Endothelial cell of umbilical vein (primary cell): ENCODE results near the gene CELF2. TPM values are rescaled to one million over a fixed set of nuclear protein-coding genes. Genes with fewer than 3 reads are reported as not detected.

Experiments used
- BruUV-seq: library from RNA; stranded (reverse); fragments of 400-500 nt; replicated peaks from 2 replicates; lab custom pipeline; 2021; lab: Mats Ljungman, UMichigan
- CTCF ChIA-PET: fragments of 300-600, 350-600 bp; sonication (Branson Sonifier 250); formaldehyde crosslinking; loops from one replicate; lab custom pipeline; 2021; ENCODE audit warnings: antibody characterized with exemption, inconsistent platforms; lab: Charles Lee
- POLR2A ChIA-PET: fragments of 300-600, 350-600 bp; sonication (Branson Sonifier 250); formaldehyde crosslinking; loops from one replicate; lab custom pipeline; 2021; ENCODE audit warnings: antibody characterized with exemption, inconsistent platforms; lab: Charles Lee
- DNase-seq: peaks from one replicate; pipeline ENCODE4 v3.0.0-alpha.2; 2011; ENCODE audit warnings: low read depth, low spot score
- FAIRE-seq: peaks from 2 replicates; lab custom pipeline; 2011; peaks lifted over from hg19 to GRCh38; lab: Jason Lieb, UNC
- H2AFZ ChIP-seq: 2 replicates; pipeline ENCODE4 v1.6.0; 2012; ENCODE audit warnings: low read depth, low read length, control low read depth, inconsistent platforms
- H3K27ac ChIP-seq: 2 replicates; pipeline ENCODE4 v1.5.1; 2011; ENCODE audit warnings: low read depth, mild to moderate bottlenecking, control low read depth, low read length, moderate library complexity; ENCODE audit not compliant: insufficient read depth
- H3K27me3 ChIP-seq, 2 experiments: 2 replicates each; pipeline versions ENCODE4 v1.6.0 to v1.6.1; 2011; ENCODE audit warnings: low read length in 2 of 2, mixed read lengths in 1 of 2; ENCODE audit not compliant: control insufficient read depth in 2 of 2, insufficient read depth in 2 of 2
- H3K36me3 ChIP-seq, 2 experiments: 2 replicates in 1 of 2; 3 replicates in 1 of 2; pipeline ENCODE4 v1.5.1; 2011; ENCODE audit warnings: low read length in 2 of 2, mild to moderate bottlenecking in 1 of 2, moderate library complexity in 1 of 2; ENCODE audit not compliant: control insufficient read depth in 2 of 2, insufficient read depth in 2 of 2; ENCODE audit errors: extremely low read depth in 1 of 2
- H3K4me1 ChIP-seq: 3 replicates; pipeline ENCODE4 v1.5.1; 2011; ENCODE audit warnings: mild to moderate bottlenecking, low read length; ENCODE audit not compliant: control insufficient read depth, insufficient read depth; ENCODE audit errors: extremely low read depth
- H3K4me2 ChIP-seq: 2 replicates; pipeline ENCODE4 v1.6.1; 2011; ENCODE audit warnings: low read length, control low read depth, mixed read lengths; ENCODE audit not compliant: insufficient read depth
- H3K4me3 ChIP-seq, 3 experiments: fragments of 200-600 bp in 1 of 3; sonication (generic), shearing (Covaris generic) in 1 of 3; replicated peaks in 1 of 3; 2 replicates each; pipeline ENCODE4 v1.5.1; 2011 to 2016; ENCODE audit warnings: control low read depth in 3 of 3, low read length in 3 of 3, mild to moderate bottlenecking in 2 of 3, inconsistent platforms in 1 of 3, low read depth in 1 of 3, moderate library complexity in 1 of 3; ENCODE audit not compliant: insufficient read depth in 1 of 3
- H3K79me2 ChIP-seq: 2 replicates; pipeline ENCODE4 v1.6.0; 2012; ENCODE audit warnings: low read length, inconsistent platforms; ENCODE audit not compliant: control insufficient read depth, insufficient read depth
- H3K9ac ChIP-seq: replicated peaks from 2 replicates; pipeline ENCODE3; 2011; ENCODE audit warnings: low read length, control low read depth; ENCODE audit not compliant: insufficient read depth; ENCODE audit errors: extremely low read depth
- H3K9me1 ChIP-seq: replicated peaks from 3 replicates; pipeline ENCODE4 v1.6.0; 2011; ENCODE audit warnings: mild to moderate bottlenecking, low read length; ENCODE audit not compliant: control insufficient read depth, insufficient read depth; ENCODE audit errors: extremely low read depth
- H3K9me3 ChIP-seq: replicated peaks from 2 replicates; pipeline ENCODE4 v1.5.1; 2012; ENCODE audit warnings: low read length, inconsistent platforms; ENCODE audit not compliant: control insufficient read depth, insufficient read depth
- H4K20me1 ChIP-seq: replicated peaks from 2 replicates; pipeline ENCODE3; 2011; ENCODE audit warnings: mild to moderate bottlenecking, low read length; ENCODE audit not compliant: control insufficient read depth, insufficient read depth; ENCODE audit errors: extremely low read depth
- CTCF ChIP-seq, 2 donors: IDR thresholded peaks; 1 replicate in 1 of 2; 2 replicates in 1 of 2; pipeline ENCODE4 v1.5.1; 2011; ENCODE audit warnings: low read length in 2 of 2, mild to moderate bottlenecking in 2 of 2, moderate library complexity in 2 of 2, control low read depth in 1 of 2, inconsistent platforms in 1 of 2, low read depth in 1 of 2; ENCODE audit not compliant: insufficient read depth in 1 of 2; ENCODE audit errors: extremely low read depth in 1 of 2
- EZH2 ChIP-seq: IDR thresholded peaks from 2 replicates; pipeline ENCODE4 v1.6.1; 2012; ENCODE audit warnings: borderline replicate concordance, low read depth, mild to moderate bottlenecking, moderate library complexity, low read length, inconsistent platforms; ENCODE audit not compliant: severe bottlenecking
- FOS ChIP-seq: IDR thresholded peaks from 2 replicates; pipeline ENCODE4 v1.6.1; 2011; ENCODE audit warnings: mild to moderate bottlenecking, low read length, moderate library complexity, borderline replicate concordance; ENCODE audit not compliant: insufficient read depth
- GATA2 ChIP-seq: IDR thresholded peaks from 2 replicates; pipeline ENCODE4 v1.7.0; 2011; ENCODE audit warnings: low read depth, mild to moderate bottlenecking, moderate library complexity, mixed read lengths, low read length; ENCODE audit not compliant: insufficient read length, insufficient read depth
- JUN ChIP-seq: IDR thresholded peaks from 2 replicates; pipeline ENCODE4 v1.6.1; 2011; ENCODE audit warnings: borderline replicate concordance, low read depth; ENCODE audit not compliant: insufficient read length, insufficient read depth
- MAX ChIP-seq: IDR thresholded peaks from 2 replicates; pipeline ENCODE4 v1.6.1; 2011; ENCODE audit not compliant: insufficient read depth, insufficient read length
- MYC ChIP-seq: IDR thresholded peaks from one replicate; pipeline ENCODE4 v1.6.1; 2011; ENCODE audit warnings: mild to moderate bottlenecking, low read depth, low read length
- POLR2A ChIP-seq: IDR thresholded peaks from 2 replicates; pipeline ENCODE4 v1.6.1; 2012; ENCODE audit warnings: low read depth, mild to moderate bottlenecking, control low read depth, low read length
- POLR2AphosphoS5 ChIP-seq: IDR thresholded peaks from 2 replicates; pipeline ENCODE4 v1.6.1; 2012; ENCODE audit warnings: low read depth, mild to moderate bottlenecking, control low read depth, low read length, moderate library complexity; ENCODE audit not compliant: insufficient read depth
- dilution Hi-C: fragments of 300-500 bp; cut with MboI; formaldehyde crosslinking; loops from one replicate; pipeline ENCODE4 v1.15.0; 2019; ENCODE audit warnings: low sequenced_read_pairs; ENCODE audit not compliant: extremely low pct_ligation_motif_present
- intact Hi-C: fragments of 100-400 bp; cut with micrococcal nuclease; formaldehyde crosslinking; loops from one replicate; pipeline ENCODE4 v1.10.0; 2022
- polyA plus RNA-seq, 4 experiments: library from polyadenylated mRNA; depleted of rRNA in 3 of 4; stranded (reverse) in 3 of 4; unstranded in 1 of 4; fragments of >200 nt; gene quantifications; 2 replicates each; pipeline versions ENCODE4 v1.2.1 to v1.2.3, GENCODE V29; 2011 to 2012; ENCODE audit warnings: missing spikeins in 1 of 4
- total RNA-seq: library from RNA; stranded (reverse); gene quantifications from 2 replicates; pipeline ENCODE4 v1.2.3, GENCODE V29; 2021

CELF2 gene
- total and polyA plus RNA-seq, 2 donors (not counting 3 experiments of a cell fraction or from before 2014, with no cell fraction given) = 21.6 to 42.6 TPM

GRCh38 chr10:11165591-11166543, 148.2 kb downstream of the CELF2 start:
- intact Hi-C loops = loop anchor here (1.0 to 5.0 kb wide), 2 partner anchors 44 to 106 kb away; no protein-coding TSS in a partner anchor
- H3K27ac ChIP-seq = no peak overlapping the region
- BruUV-seq = no TSS peak
- dilution Hi-C loops = no loop called here
- peak; percentile 33 for DNase-seq
- TF ChIP-seq MAX = no peak
- TF ChIP-seq CTCF (IDR thresholded peaks at IDR 0.05; ENCODE audit: extremely low read depth in 1 of 2, insufficient read depth in 1 of 2, low read depth in 1 of 2, low read length in 2 of 2) = peak; percentile 29 to 42
- no peak for TF ChIP-seq FOS
- peak; percentile 42 for TF ChIP-seq EZH2
- TF ChIP-seq JUN = no peak
- no peak for TF ChIP-seq POLR2A
- TF ChIP-seq MYC = no peak
- TF ChIP-seq POLR2AphosphoS5 = no peak
- no peak for TF ChIP-seq GATA2
- peak overlapping the region; percentile 83 for H2AFZ ChIP-seq
- CTCF ChIA-PET = interaction anchor here (0.8 to 1.3 kb wide), 9 partner anchors 13 to 528 kb away, joined by 3 to 6 read pairs (median 3); no protein-coding TSS in a partner anchor
- H3K4me3 ChIP-seq = peak overlapping the region; percentile 46 to 77 (median 67)
- H3K9me1 ChIP-seq = no peaks in the 10 kb centered on the region
- POLR2A ChIA-PET = no interaction called here
- no peaks in the 10 kb centered on the region for H3K27me3 ChIP-seq
- peak overlapping the region; percentile 12 for H3K9ac ChIP-seq
- peak; percentile 50 for FAIRE-seq
- no peaks in the 10 kb centered on the region for H3K36me3 ChIP-seq
- H3K4me1 ChIP-seq = peaks cover 9% of the 10 kb centered on the region
- peak overlapping the region; percentile 93 for H3K4me2 ChIP-seq
- H3K9me3 ChIP-seq = no peaks in the 10 kb centered on the region
- H4K20me1 ChIP-seq = no peaks in the 10 kb centered on the region
- H3K79me2 ChIP-seq = no peaks in the 10 kb centered on the region
